Cardiac muscle cell (in vitro differentiated cells and primary cell): ENCODE results near the gene SERPIND1. TPM values are rescaled to one million over a fixed set of nuclear protein-coding genes. Genes with fewer than 3 reads are reported as not detected.
"Not testable (repeated sequence)": the region's sequence is repeated elsewhere in the genome, so short reads cannot be mapped to it uniquely, and the experiment has no call there.

Source experiments
- DNase-seq, 2 donors: peaks; one replicate each; pipeline versions ENCODE4 v3.0.0 to v3.0.0-alpha.2; 2010 to 2017; ENCODE audit warnings: low read depth in 1 of 2, low spot score in 1 of 2
- H3K27ac ChIP-seq: fragments of 200-600 bp; sonication (generic); 2 replicates; pipeline ENCODE4 v1.5.1; 2016
- H3K27me3 ChIP-seq: fragments of 200-600 bp; sonication (generic); 2 replicates; pipeline ENCODE4 v1.6.0; 2016; ENCODE audit warnings: control low read depth
- H3K36me3 ChIP-seq: fragments of 200-600 bp; sonication (generic); 2 replicates; pipeline ENCODE4 v1.5.1; 2016; ENCODE audit warnings: control low read depth
- H3K4me1 ChIP-seq: fragments of 200-600 bp; sonication (generic); 2 replicates; pipeline ENCODE4 v1.8.1; 2017; ENCODE audit warnings: low read depth, mild to moderate bottlenecking, mixed run types
- H3K4me3 ChIP-seq: fragments of 200-600 bp; sonication (generic); 2 replicates; pipeline ENCODE4 v1.5.1; 2016; ENCODE audit warnings: mild to moderate bottlenecking
- H3K9me3 ChIP-seq: fragments of 200-600 bp; sonication (generic); 2 replicates; pipeline ENCODE4 v1.5.1; 2017; ENCODE audit warnings: low read depth, mild to moderate bottlenecking, control low read depth
- polyA plus RNA-seq: library from polyadenylated mRNA; unstranded; fragments of >200 nt; fragmentation: Nextera tagmentation; extraction: Ambion mirVana; gene quantifications from 2 replicates; pipeline ENCODE4 v1.2.1, GENCODE V29; 2016
- total RNA-seq: library from RNA; depleted of rRNA; stranded (reverse); fragments of >200 nt; gene quantifications from 2 replicates; pipeline ENCODE4 v1.2.3, GENCODE V29; 2016
- TF ChIP-seq, protein P1 (sequence below): IDR thresholded peaks from 2 replicates; pipeline ENCODE4 v1.5.1; 2012; ENCODE audit warnings: low read depth, mild to moderate bottlenecking, low read length

Gene SERPIND1
- total and polyA plus RNA-seq, 2 experiments from 2014 or later, result 0.94 to 1.3 TPM

DNA sequence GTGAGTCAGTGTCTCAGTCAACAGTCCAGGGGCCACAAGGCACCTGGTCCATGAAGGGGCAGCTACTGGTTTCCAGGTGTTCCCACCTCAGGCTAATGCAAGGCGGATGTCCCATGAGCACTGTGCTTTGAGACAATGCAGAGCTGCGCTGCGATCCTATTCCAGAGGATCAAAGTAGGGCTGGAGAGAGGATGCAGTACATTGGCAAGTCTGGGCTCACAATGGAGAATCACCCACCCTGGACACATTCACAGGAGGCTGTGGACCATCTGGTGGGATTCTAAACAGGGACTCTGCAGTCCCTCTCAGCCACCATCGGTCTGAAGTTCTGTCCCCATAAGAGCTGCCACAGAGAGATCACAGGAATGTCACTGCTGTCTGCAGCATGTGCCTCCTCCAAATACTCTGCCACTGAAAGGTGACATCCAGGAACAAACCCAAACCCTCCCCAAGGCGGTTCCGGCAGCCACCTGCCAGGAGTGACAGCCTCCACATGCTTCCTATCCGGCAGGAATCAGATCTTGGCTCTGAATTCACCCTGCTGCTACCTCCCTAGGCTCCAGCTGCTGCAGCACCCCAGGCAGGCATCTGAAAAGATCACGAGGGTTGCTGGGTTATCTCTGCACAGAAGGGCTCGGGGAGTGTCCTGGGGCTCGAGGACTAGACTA, 45.3 kb upstream of the SERPIND1 start:
- TF ChIP-seq, protein P1, sequence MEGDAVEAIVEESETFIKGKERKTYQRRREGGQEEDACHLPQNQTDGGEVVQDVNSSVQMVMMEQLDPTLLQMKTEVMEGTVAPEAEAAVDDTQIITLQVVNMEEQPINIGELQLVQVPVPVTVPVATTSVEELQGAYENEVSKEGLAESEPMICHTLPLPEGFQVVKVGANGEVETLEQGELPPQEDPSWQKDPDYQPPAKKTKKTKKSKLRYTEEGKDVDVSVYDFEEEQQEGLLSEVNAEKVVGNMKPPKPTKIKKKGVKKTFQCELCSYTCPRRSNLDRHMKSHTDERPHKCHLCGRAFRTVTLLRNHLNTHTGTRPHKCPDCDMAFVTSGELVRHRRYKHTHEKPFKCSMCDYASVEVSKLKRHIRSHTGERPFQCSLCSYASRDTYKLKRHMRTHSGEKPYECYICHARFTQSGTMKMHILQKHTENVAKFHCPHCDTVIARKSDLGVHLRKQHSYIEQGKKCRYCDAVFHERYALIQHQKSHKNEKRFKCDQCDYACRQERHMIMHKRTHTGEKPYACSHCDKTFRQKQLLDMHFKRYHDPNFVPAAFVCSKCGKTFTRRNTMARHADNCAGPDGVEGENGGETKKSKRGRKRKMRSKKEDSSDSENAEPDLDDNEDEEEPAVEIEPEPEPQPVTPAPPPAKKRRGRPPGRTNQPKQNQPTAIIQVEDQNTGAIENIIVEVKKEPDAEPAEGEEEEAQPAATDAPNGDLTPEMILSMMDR, result no peak
- H3K36me3 ChIP-seq, result peaks cover 21% of the 10 kb centered on the region
- no peaks in the 10 kb centered on the region for H3K4me1 ChIP-seq
- DNase-seq, result no peak
- no peaks in the 10 kb centered on the region for H3K9me3 ChIP-seq
- H3K27ac ChIP-seq, result no peak overlapping the region
- no peaks in the 10 kb centered on the region for H3K27me3 ChIP-seq
- no peak overlapping the region for H3K4me3 ChIP-seq

DNA sequence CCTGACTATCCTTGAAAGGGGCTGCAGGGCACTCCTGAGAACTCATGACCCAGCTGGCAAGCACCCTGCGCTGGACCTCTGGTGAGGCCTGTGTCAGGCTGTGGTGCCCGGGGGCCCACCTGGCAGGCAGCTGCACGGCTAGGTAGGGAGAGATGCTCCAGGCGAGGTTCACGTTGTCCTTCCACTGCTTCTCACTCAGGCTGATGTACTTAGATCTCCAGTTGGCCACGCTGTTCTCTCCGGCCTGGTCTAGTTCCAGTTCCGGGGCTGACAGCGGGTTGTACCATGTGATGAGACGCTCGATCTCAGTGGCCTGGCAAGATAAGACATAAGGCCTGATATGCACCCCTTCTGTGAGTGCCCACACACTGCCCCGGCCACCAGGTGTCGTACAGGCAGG, 44.7 kb upstream of the SERPIND1 start:
- no peak for DNase-seq
- H3K27ac ChIP-seq, result no peak overlapping the region
- H3K9me3 ChIP-seq, result no peaks in the 10 kb centered on the region
- H3K36me3 ChIP-seq, result peaks cover 21% of the 10 kb centered on the region
- no peaks in the 10 kb centered on the region for H3K27me3 ChIP-seq
- H3K4me3 ChIP-seq, result no peak overlapping the region
- TF ChIP-seq, protein P1, result no peak
- no peaks in the 10 kb centered on the region for H3K4me1 ChIP-seq

DNA sequence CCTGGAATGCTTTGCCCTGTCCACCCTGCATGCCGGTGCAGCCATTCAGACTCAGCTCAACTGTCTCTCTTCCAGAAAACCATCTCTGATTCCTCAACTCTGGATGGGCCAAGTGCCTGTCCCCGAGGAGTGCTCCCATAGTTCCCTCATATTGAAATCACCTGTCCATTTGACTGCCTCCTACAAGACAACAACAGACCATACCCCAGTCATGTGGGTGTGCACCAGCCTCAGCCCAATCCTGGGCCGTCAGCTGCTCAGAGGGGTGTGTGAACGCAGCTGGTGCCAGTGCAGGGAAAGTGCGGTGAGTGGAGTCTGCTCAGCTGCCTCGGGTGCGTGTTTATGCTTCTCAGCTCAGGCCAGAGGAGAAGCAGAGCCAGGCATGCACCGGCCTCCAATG, 41.5 kb upstream of the SERPIND1 start:
- H3K9me3 ChIP-seq, H3K4me1 ChIP-seq, H3K4me3 ChIP-seq, H3K27ac ChIP-seq, DNase-seq, H3K27me3 ChIP-seq: not testable (repeated sequence)
- H3K36me3 ChIP-seq, result peaks cover 13% of the 10 kb centered on the region

DNA sequence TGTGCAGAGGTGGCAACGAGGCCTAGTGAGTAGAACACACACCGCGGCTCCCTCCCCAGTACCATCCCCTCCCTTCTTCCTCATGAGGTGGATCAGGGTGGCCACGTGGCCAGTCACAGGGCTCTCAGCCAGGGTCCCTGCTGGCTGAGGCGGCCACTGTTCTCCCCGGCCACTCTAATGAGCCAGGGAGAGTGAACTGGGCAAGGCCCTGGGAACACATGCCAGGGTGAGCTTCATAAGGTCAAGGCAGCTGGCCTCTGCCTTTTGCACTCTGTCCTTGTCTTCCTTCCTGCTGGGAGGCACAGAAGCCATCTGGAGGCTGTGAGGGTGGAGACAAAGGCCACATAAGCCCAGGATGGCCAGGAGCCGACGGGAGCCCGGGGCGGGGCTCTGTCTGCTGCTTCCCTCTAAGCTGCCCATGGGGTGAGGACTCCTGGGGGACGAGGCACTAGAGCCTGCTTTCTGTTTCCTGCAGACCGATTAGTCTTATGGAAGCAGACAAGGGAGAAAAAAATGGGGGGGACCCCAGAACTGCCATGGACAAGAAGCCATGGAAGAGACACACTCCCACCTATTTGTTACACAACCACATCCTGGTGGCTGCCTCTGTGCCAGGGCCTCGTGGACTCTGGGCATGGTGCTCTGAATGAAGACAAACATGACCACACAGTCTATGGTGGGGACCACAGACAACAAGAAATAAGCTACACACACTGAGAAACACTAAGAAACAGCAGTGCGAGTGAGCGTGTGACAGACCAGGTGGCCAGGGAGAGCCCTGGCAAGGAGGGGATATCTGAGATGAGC, 38.4 kb upstream of the SERPIND1 start:
- not testable (repeated sequence) for DNase-seq, H3K4me1 ChIP-seq, H3K4me3 ChIP-seq, H3K9me3 ChIP-seq, H3K27ac ChIP-seq, H3K27me3 ChIP-seq, H3K36me3 ChIP-seq

DNA sequence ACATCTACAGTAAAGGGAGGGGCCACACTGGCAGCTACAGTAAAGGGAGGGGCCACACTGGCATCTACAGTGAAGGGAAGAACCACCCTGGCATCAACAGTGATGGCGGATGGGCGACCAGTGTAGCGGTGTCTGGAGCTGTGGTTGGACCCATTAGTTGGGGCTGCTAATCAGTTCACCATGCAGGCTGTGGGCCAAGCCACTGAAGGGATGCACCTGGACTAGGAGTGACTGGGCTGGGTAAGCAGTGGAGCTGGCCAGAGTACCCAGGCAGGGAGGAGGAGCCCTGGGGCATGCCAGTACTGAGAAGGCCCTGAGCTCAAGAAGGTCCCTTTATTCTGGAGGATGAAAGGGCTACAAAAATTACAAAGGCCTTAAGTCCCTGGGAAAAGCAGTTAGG, 37.0 kb upstream of the SERPIND1 start:
- H3K9me3 ChIP-seq, H3K27me3 ChIP-seq, DNase-seq, H3K4me3 ChIP-seq, H3K36me3 ChIP-seq, H3K4me1 ChIP-seq, H3K27ac ChIP-seq: not testable (repeated sequence)

GRCh38 chr22:20738394-20739089, 35.4 kb upstream of the SERPIND1 start:
- Histone ChIP-seq H3K4me1 (no peaks in the 10 kb centered on the region), H3K36me3 (peaks cover 4% of the 10 kb centered on the region), H3K27me3 (no peaks in the 10 kb centered on the region), H3K4me3 (no peak overlapping the region), H3K9me3 (no peaks in the 10 kb centered on the region), H3K27ac (no peak overlapping the region)
- TF ChIP-seq, protein P1, result no peak
- no peak for DNase-seq
